H1 (cell line): Measurements from ENCODE around the gene INTS1. TPM values are rescaled to one million over a fixed set of nuclear protein-coding genes. Genes with fewer than 3 reads are reported as not detected.

ENCODE experiments used
- CTCF ChIA-PET: fragments of 300-600 bp; sonication (Branson Sonifier 250); formaldehyde crosslinking; loops from one replicate; lab custom pipeline; 2021; ENCODE audit not compliant: partially characterized antibody; lab: Charles Lee
- POLR2A ChIA-PET: fragments of 300-600 bp; sonication (Branson Sonifier 250); formaldehyde crosslinking; loops from one replicate; lab custom pipeline; 2021; ENCODE audit warnings: inconsistent platforms; ENCODE audit not compliant: partially characterized antibody; lab: Charles Lee
- DNase-seq, 2 experiments: peaks; one replicate each; pipeline versions ENCODE4 v3.0.0 to v3.0.0-alpha.2; 2010 to 2022; ENCODE audit warnings: low spot score in 2 of 2, low read depth in 1 of 2, mixed read lengths in 1 of 2
- FAIRE-seq: peaks from 2 replicates; lab custom pipeline; 2011; peaks lifted over from hg19 to GRCh38; lab: Jason Lieb, UNC
- H2AFZ ChIP-seq: 2 replicates; pipeline ENCODE4 v1.8.1; 2012; ENCODE audit warnings: low read length, inconsistent platforms
- H2AK5ac ChIP-seq: 2 replicates; pipeline ENCODE4 v1.6.1; 2013; ENCODE audit warnings: low read depth, low read length
- H2BK120ac ChIP-seq: replicated peaks from 2 replicates; pipeline ENCODE3; 2013; ENCODE audit warnings: low read depth, low read length, inconsistent platforms
- H2BK12ac ChIP-seq: 2 replicates; pipeline ENCODE4 v1.6.1; 2013; ENCODE audit warnings: low read depth, low read length
- H2BK15ac ChIP-seq: 2 replicates; pipeline ENCODE4 v1.6.1; 2013; ENCODE audit warnings: low read length
- H2BK20ac ChIP-seq: 2 replicates; pipeline ENCODE4 v1.6.1; 2013; ENCODE audit warnings: low read length
- H2BK5ac ChIP-seq: 2 replicates; pipeline ENCODE4 v1.6.1; 2013; ENCODE audit warnings: low read depth, low read length
- H3K14ac ChIP-seq: 2 replicates; pipeline ENCODE4 v1.6.1; 2013; ENCODE audit warnings: inconsistent platforms; ENCODE audit not compliant: insufficient read length
- H3K18ac ChIP-seq: 2 replicates; pipeline ENCODE4 v1.6.1; 2013; ENCODE audit warnings: low read length; ENCODE audit errors: extremely low read depth
- H3K23ac ChIP-seq: 2 replicates; pipeline ENCODE4 v1.6.1; 2013; ENCODE audit warnings: inconsistent platforms; ENCODE audit not compliant: insufficient read length
- H3K23me2 ChIP-seq: 2 replicates; pipeline ENCODE4 v1.6.1; 2013; ENCODE audit warnings: low read depth, low read length
- H3K27ac ChIP-seq: 2 replicates; pipeline ENCODE4 v1.6.1; 2011; ENCODE audit warnings: low read depth, low read length, inconsistent platforms
- H3K27me3 ChIP-seq, 4 experiments: replicated peaks in 1 of 4; 1 replicate in 1 of 4; 2 replicates in 3 of 4; pipeline versions ENCODE4 v1.6.1 to v1.8.1; 2011 to 2013; ENCODE audit warnings: low read length in 3 of 4, mild to moderate bottlenecking in 3 of 4, inconsistent platforms in 2 of 4, mixed read lengths in 2 of 4, moderate library complexity in 1 of 4; ENCODE audit not compliant: control insufficient read depth in 3 of 4, insufficient read depth in 3 of 4; ENCODE audit errors: extremely low read depth in 1 of 4
- H3K36me3 ChIP-seq, 4 experiments: 2 replicates each; pipeline versions ENCODE4 v1.6.1 to v1.8.1; 2011 to 2013; ENCODE audit warnings: mild to moderate bottlenecking in 4 of 4, low read length in 3 of 4, moderate library complexity in 2 of 4, control low read depth in 1 of 4, inconsistent platforms in 1 of 4; ENCODE audit not compliant: insufficient read depth in 4 of 4, control insufficient read depth in 2 of 4
- H3K4ac ChIP-seq: replicated peaks from 2 replicates; pipeline ENCODE3; 2013; ENCODE audit warnings: low read length, low read depth, mixed read lengths, inconsistent platforms; ENCODE audit not compliant: insufficient read length
- H3K4me1 ChIP-seq, 4 experiments: replicated peaks in 1 of 4; 1 replicate in 1 of 4; 2 replicates in 3 of 4; pipeline versions ENCODE4 v1.6.1 to v1.8.1; 2011 to 2013; ENCODE audit warnings: low read length in 3 of 4, inconsistent platforms in 2 of 4, mixed read lengths in 1 of 4; ENCODE audit not compliant: insufficient read depth in 4 of 4, control insufficient read depth in 3 of 4
- H3K4me2 ChIP-seq, 2 experiments: 2 replicates each; pipeline versions ENCODE4 v1.6.1 to v1.8.1; 2011 to 2013; ENCODE audit warnings: low read depth in 2 of 2, low read length in 2 of 2, control low read depth in 1 of 2, inconsistent platforms in 1 of 2, mild to moderate bottlenecking in 1 of 2; ENCODE audit not compliant: insufficient read depth in 1 of 2
- H3K4me3 ChIP-seq, 4 experiments: fragments of 200-600, 300-600 bp in 1 of 4; sonication (generic), shearing (Covaris generic), sonication (Bioruptor Twin) in 1 of 4; 2 replicates each; pipeline versions ENCODE4 v1.5.1 to v1.8.1; 2011 to 2016; ENCODE audit warnings: low read length in 4 of 4, low read depth in 3 of 4, control low read depth in 2 of 4, inconsistent platforms in 2 of 4, mild to moderate bottlenecking in 2 of 4, mixed read lengths in 1 of 4, moderate library complexity in 1 of 4; ENCODE audit not compliant: insufficient read depth in 2 of 4; ENCODE audit errors: extremely low read depth in 1 of 4
- H3K56ac ChIP-seq: replicated peaks from 2 replicates; pipeline ENCODE3; 2013; ENCODE audit warnings: low read depth, mild to moderate bottlenecking, mixed read lengths, low read length, inconsistent platforms; ENCODE audit not compliant: insufficient read length
- H3K79me1 ChIP-seq: 2 replicates; pipeline ENCODE4 v1.6.1; 2013; ENCODE audit warnings: low read depth, low read length, control low read depth
- H3K79me2 ChIP-seq, 2 experiments: 2 replicates each; pipeline versions ENCODE4 v1.6.1 to v1.8.1; 2012 to 2013; ENCODE audit warnings: low read length in 2 of 2, mild to moderate bottlenecking in 2 of 2, inconsistent platforms in 1 of 2; ENCODE audit not compliant: insufficient read depth in 2 of 2, control insufficient read depth in 1 of 2
- H3K9ac ChIP-seq, 4 experiments: replicated peaks in 1 of 4; 1 replicate in 1 of 4; 2 replicates in 3 of 4; pipeline versions ENCODE4 v1.6.1 to v1.8.1; 2011 to 2013; ENCODE audit warnings: low read depth in 3 of 4, low read length in 3 of 4, control low read depth in 2 of 4, mild to moderate bottlenecking in 2 of 4, moderate library complexity in 2 of 4, inconsistent platforms in 1 of 4; ENCODE audit errors: extremely low read depth in 1 of 4
- H3K9me3 ChIP-seq, 2 experiments: 2 replicates each; pipeline versions ENCODE4 v1.6.1 to v1.8.1; 2012 to 2013; ENCODE audit warnings: mild to moderate bottlenecking in 2 of 2, moderate library complexity in 2 of 2, control low read depth in 1 of 2, inconsistent platforms in 1 of 2, low read depth in 1 of 2, low read length in 1 of 2, mixed read lengths in 1 of 2; ENCODE audit not compliant: insufficient read depth in 2 of 2
- H4K20me1 ChIP-seq, 2 experiments: replicated peaks in 1 of 2; 2 replicates each; pipeline versions ENCODE3 to v1.8.1; 2011 to 2013; ENCODE audit warnings: inconsistent platforms in 2 of 2, low read length in 2 of 2, mild to moderate bottlenecking in 1 of 2; ENCODE audit not compliant: insufficient read depth in 2 of 2, control insufficient read depth in 1 of 2
- H4K5ac ChIP-seq: 2 replicates; pipeline ENCODE4 v1.6.1; 2013; ENCODE audit warnings: low read length, low read depth, mixed read lengths, inconsistent platforms; ENCODE audit not compliant: insufficient read length
- H4K8ac ChIP-seq: 2 replicates; pipeline ENCODE4 v1.8.0; 2013; ENCODE audit warnings: mild to moderate bottlenecking, moderate library complexity, low read length, inconsistent platforms; ENCODE audit not compliant: insufficient read depth; ENCODE audit errors: extremely low read depth
- H4K91ac ChIP-seq: replicated peaks from 2 replicates; pipeline ENCODE3; 2013; ENCODE audit warnings: low read length, mixed read lengths, inconsistent platforms; ENCODE audit not compliant: insufficient read length
- ASH2L ChIP-seq: fragments of 200-600, 300-600 bp; sonication (generic); IDR thresholded peaks from one replicate; pipeline ENCODE4 v1.7.1; 2017; ENCODE audit warnings: low read length
- CTBP2 ChIP-seq: IDR thresholded peaks from 2 replicates; pipeline ENCODE4 v1.7.0; 2011; ENCODE audit warnings: borderline replicate concordance, mild to moderate bottlenecking, moderate library complexity, mixed read lengths, low read length; ENCODE audit not compliant: insufficient read depth, insufficient read length
- KDM5A ChIP-seq: fragments of 200-600 bp; IDR thresholded peaks from 2 replicates; pipeline ENCODE4 v1.7.1; 2012; ENCODE audit warnings: mild to moderate bottlenecking, low read length, inconsistent platforms, mixed read lengths
- NANOG ChIP-seq: IDR thresholded peaks from 2 replicates; pipeline ENCODE4 v1.6.1; 2011; ENCODE audit warnings: low read length, low read depth, mild to moderate bottlenecking, inconsistent platforms; ENCODE audit not compliant: insufficient read depth, poor library complexity, severe bottlenecking
- POLR2A ChIP-seq, 2 experiments: IDR thresholded peaks; 1 replicate in 1 of 2; 2 replicates in 1 of 2; pipeline ENCODE4 v1.6.1; 2011; ENCODE audit warnings: low read depth in 2 of 2, low read length in 2 of 2, mild to moderate bottlenecking in 2 of 2; ENCODE audit errors: control extremely low read depth in 1 of 2
- RAD21 ChIP-seq, 2 experiments: IDR thresholded peaks in 1 of 2; conservative IDR thresholded peaks in 1 of 2; 2 replicates each; pipeline ENCODE4 v1.6.1; 2011; ENCODE audit warnings: low read depth in 2 of 2, low read length in 2 of 2, improper control_type of control experiment in 1 of 2, inconsistent platforms in 1 of 2, mild to moderate bottlenecking in 1 of 2, moderate library complexity in 1 of 2
- SAP30 ChIP-seq: fragments of 300-600 bp; sonication (generic); IDR thresholded peaks from 2 replicates; pipeline ENCODE4 v1.7.1; 2012; ENCODE audit warnings: low read length, moderate library complexity, mild to moderate bottlenecking, inconsistent platforms; ENCODE audit not compliant: insufficient read depth, insufficient replicate concordance
- SIN3A ChIP-seq, 2 experiments: IDR thresholded peaks in 1 of 2; conservative IDR thresholded peaks in 1 of 2; 2 replicates each; pipeline ENCODE4 v1.6.1; 2011 to 2012; ENCODE audit warnings: low read length in 2 of 2, improper control_type of control experiment in 1 of 2, low read depth in 1 of 2, mild to moderate bottlenecking in 1 of 2
- TAF7 ChIP-seq: optimal IDR thresholded peaks from 2 replicates; pipeline ENCODE3; 2011; ENCODE audit warnings: low read depth, mild to moderate bottlenecking, inconsistent platforms, low read length, moderate library complexity, borderline replicate concordance
- TCF12 ChIP-seq: IDR thresholded peaks from 2 replicates; pipeline ENCODE4 v1.6.1; 2011; ENCODE audit warnings: low read depth, mild to moderate bottlenecking, low read length
- WGBS, 2 experiments: shearing (Covaris generic) in 1 of 2; methylation state at CpG; one replicate each; pipeline versions ENCODE4 v1.1.6 to v1.1.7; 2013 to 2015; ENCODE audit warnings: low lambda C conversion rate in 2 of 2, mixed read lengths in 2 of 2, inconsistent platforms in 1 of 2, low coverage in 1 of 2, missing lambda C conversion rate in 1 of 2; ENCODE audit not compliant: insufficient replicate concordance in 2 of 2, insufficient coverage in 1 of 2, insufficient read length in 1 of 2; ENCODE audit errors: extremely low coverage in 1 of 2, missing lambda C conversion rate in 1 of 2; 5-methylcytosine and 5-hydroxymethylcytosine counted together
- polyA plus RNA-seq, 7 experiments: library from polyadenylated mRNA; depleted of rRNA in 3 of 7; stranded (reverse) in 5 of 7; unstranded in 2 of 7; fragments of >200 nt in 5 of 7; fragments of 200-250 nt in 2 of 7; gene quantifications; 1 replicate in 5 of 7; 2 replicates in 1 of 7; 4 replicates in 1 of 7; pipeline versions ENCODE4 v1.2.1 to v1.2.3, GENCODE V29; 2011 to 2013; ENCODE audit warnings: missing spikeins in 2 of 7, mixed read lengths in 2 of 7
- total RNA-seq: library from RNA; stranded (reverse); fragmentation: NEBNext Ultra II Directional; extraction: Animal tissue kit (Norgen Biotek cat#: 25700); gene quantifications from 2 replicates; pipeline ENCODE4 v1.2.1, GENCODE V29; 2021

Gene INTS1
- total and polyA plus RNA-seq, 2 of the 8 experiments (the other 6 are each of a cell fraction or from before 2014, with no cell fraction given) = 76.9 to 104 TPM

DNA sequence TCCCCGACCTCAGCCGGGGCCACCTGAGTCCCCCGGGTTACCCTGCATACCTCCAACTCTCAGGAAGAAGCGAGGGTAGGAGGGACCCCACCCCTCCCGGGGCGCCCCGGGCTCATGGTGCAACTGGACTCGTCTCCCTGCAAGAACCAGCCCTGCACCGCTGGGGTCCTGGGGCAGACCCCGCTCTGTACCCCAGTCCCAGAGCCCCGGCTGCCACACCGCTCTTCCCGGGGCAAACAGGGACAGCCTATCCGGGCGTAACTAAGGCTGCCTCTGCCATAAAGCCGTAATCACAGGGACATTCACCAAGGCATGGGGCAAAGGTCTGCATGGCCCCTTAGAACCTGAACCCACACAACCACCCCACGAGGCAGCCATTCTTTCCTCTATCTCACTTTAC, 19.7 kb upstream of the INTS1 start:
- H3K4me1 ChIP-seq = peaks cover 0 to 11% (median 3%) of the 10 kb centered on the region in 4 experiments; a peak in 4 of 7 replicates
- H3K9me3 ChIP-seq = no peaks in the 10 kb centered on the region
- peak overlapping the region; percentile 69; the same call in 1 of the 2 replicates for H4K8ac ChIP-seq
- no peak overlapping the region; the same call in 1 of the 2 replicates for H2BK15ac ChIP-seq
- no peak overlapping the region for H3K56ac ChIP-seq
- CTCF ChIA-PET = interaction anchor here (0.7 to 1.3 kb wide), 2 partner anchors 19 to 209 kb away, joined by 4 read pairs; partner anchors contain the start of gene INTS1
- POLR2A ChIA-PET = interaction anchor here (0.9 to 2.1 kb wide), 2 partner anchors 9 to 11 kb away, joined by 5 read pairs; no protein-coding TSS in a partner anchor
- TF ChIP-seq RAD21 (IDR thresholded peaks at IDR 0.05 in 1 of 2, conservative IDR thresholded peaks at IDR 0.05 in 1 of 2; ENCODE audit: low read depth in 2 of 2, low read length in 2 of 2) (no peak), TAF7 (no peak), POLR2A (IDR thresholded peaks at IDR 0.05; ENCODE audit: control extremely low read depth in 1 of 2, low read depth in 2 of 2, low read length in 2 of 2) (no peak), ASH2L (no peak), TCF12 (no peak), SAP30 (no peak), SIN3A (conservative IDR thresholded peaks at IDR 0.05 in 1 of 2, IDR thresholded peaks at IDR 0.05 in 1 of 2; ENCODE audit: low read depth in 1 of 2, low read length in 2 of 2) (no peak), CTBP2 (no peak), KDM5A (no peak), NANOG (no peak)
- no peak overlapping the region for H2AK5ac ChIP-seq
- 0 out of 2 replicates have a peak overlapping the region, but pooled peaks have one; percentile 62 for H2AFZ ChIP-seq
- no peak overlapping the region for H2BK120ac ChIP-seq
- H3K27ac ChIP-seq = no peak overlapping the region
- H2BK12ac ChIP-seq = 0 out of 2 replicates have a peak overlapping the region, but pooled peaks have one; percentile 17
- no peaks in the 10 kb centered on the region for H4K20me1 ChIP-seq
- no peak overlapping the region for H2BK5ac ChIP-seq
- H4K5ac ChIP-seq = no peak overlapping the region
- no peak overlapping the region for H3K4ac ChIP-seq
- no peak overlapping the region for H3K4me2 ChIP-seq
- no peak overlapping the region for H3K4me3 ChIP-seq
- H2BK20ac ChIP-seq = no peak overlapping the region
- no peaks in the 10 kb centered on the region; the same call in 1 of the 2 replicates for H3K23me2 ChIP-seq
- H3K36me3 ChIP-seq = no peaks in the 10 kb centered on the region
- H4K91ac ChIP-seq = peak overlapping the region; percentile 3
- H3K23ac ChIP-seq = no peak overlapping the region
- H3K79me1 ChIP-seq = no peaks in the 10 kb centered on the region
- no peaks in the 10 kb centered on the region for H3K79me2 ChIP-seq
- no peak for FAIRE-seq
- 84% methylated on average over 17 of the region's 17 CpGs; no CpG with 5 or more reads in 1 of the 2 experiments for WGBS, 2 experiments
- DNase-seq = no peak
- H3K14ac ChIP-seq = no peak overlapping the region
- no peaks in the 10 kb centered on the region for H3K27me3 ChIP-seq
- peak overlapping the region; percentile 2; the same call in 1 of the 2 replicates for H3K18ac ChIP-seq
- H3K9ac ChIP-seq = no peak overlapping the region
